PC-9 (cell line): ENCODE data around the gene SELENOI.

Experiments used
- EZH2 ChIP-seq: fragments of 200-600 bp; sonication (generic); IDR thresholded peaks from 2 replicates; pipeline ENCODE4 v1.8.0; 2017; ENCODE audit warnings: antibody characterized with exemption, low read depth
- TF ChIP-seq, protein P1 (sequence below): fragments of 200-600 bp; sonication (generic); conservative IDR thresholded peaks from 2 replicates; pipeline ENCODE4 v1.6.1; 2017; ENCODE audit warnings: mixed run types, antibody characterized with exemption, mild to moderate bottlenecking, moderate library complexity

DNA sequence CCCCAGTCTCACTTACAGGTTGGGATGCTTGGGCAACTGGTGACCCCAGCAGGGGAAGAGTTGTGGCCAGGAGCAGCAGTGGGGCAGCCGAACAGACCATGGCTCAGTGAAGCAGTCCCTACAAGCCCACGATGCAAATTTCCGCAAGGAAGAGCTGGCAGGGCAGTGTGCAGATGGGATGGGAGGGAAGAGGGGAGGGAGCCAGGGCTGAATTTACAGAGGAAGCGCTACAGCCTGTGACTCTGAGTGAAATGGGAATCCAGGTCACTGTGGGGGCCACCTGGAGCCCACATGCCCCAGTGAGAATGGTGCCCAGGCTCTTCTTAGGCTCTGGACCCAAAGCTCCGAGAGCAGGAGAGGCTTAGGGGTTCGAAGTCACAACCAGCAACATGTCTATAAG is 27.0 kb upstream of the SELENOI start:
- TF ChIP-seq EZH2: no peak
- TF ChIP-seq, protein P1, sequence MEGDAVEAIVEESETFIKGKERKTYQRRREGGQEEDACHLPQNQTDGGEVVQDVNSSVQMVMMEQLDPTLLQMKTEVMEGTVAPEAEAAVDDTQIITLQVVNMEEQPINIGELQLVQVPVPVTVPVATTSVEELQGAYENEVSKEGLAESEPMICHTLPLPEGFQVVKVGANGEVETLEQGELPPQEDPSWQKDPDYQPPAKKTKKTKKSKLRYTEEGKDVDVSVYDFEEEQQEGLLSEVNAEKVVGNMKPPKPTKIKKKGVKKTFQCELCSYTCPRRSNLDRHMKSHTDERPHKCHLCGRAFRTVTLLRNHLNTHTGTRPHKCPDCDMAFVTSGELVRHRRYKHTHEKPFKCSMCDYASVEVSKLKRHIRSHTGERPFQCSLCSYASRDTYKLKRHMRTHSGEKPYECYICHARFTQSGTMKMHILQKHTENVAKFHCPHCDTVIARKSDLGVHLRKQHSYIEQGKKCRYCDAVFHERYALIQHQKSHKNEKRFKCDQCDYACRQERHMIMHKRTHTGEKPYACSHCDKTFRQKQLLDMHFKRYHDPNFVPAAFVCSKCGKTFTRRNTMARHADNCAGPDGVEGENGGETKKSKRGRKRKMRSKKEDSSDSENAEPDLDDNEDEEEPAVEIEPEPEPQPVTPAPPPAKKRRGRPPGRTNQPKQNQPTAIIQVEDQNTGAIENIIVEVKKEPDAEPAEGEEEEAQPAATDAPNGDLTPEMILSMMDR: no peak
